Stimulated activated CD4-positive, alpha-beta T cell treated with anti-CD3 and anti-CD28 coated beads, Interleukin-15, amount 100 ng/mL, for 1 hour (primary cell): ENCODE measurements around the gene PSMG2.
"Not testable (repeated sequence)": the region's sequence is repeated elsewhere in the genome, so short reads cannot be mapped to it uniquely, and the experiment has no call there.

Source experiments
- DNase-seq, 2 donors: peaks; one replicate each; pipeline ENCODE4 v3.0.0-alpha.2; 2020; ENCODE audit warnings: low read depth in 1 of 2, low spot score in 1 of 2

The PSMG2 gene

DNA sequence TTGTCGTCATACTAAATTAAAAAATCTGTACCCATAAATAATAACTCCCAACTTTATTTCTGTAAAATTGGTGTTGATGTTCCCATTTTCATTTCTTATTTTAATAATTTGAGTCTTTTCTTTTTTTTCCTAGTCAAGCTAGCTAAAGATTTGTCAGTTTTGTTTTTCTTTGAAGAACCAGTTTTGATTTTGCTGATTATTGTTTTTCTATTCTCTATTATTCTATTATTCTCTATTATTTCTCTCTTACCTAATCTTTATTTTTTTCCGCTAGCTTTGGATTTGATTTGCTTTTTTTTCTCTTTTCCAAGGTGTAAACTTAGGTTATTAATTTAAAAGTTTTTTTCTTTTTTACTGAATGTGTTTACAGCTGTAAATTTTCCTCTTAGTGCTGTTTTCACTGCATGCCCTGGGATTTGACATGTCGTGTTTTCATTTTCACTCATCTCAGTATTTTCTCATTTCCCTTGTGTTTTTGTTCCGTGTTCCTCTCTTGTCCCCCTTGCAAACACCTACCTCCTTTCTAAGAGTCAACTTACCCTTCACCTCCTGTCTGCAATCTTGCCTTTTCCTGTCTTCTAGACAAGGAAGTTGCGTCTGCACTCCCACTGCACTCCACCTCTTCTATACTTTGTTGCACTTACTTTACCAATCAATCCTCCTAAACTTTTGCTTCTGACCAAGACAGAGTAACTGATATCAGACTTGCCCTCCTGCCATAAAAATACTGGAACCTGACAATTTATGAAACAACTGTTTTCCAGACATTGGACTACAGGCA, 18.8 kb downstream of the PSMG2 start:
- DNase-seq: no peak

DNA sequence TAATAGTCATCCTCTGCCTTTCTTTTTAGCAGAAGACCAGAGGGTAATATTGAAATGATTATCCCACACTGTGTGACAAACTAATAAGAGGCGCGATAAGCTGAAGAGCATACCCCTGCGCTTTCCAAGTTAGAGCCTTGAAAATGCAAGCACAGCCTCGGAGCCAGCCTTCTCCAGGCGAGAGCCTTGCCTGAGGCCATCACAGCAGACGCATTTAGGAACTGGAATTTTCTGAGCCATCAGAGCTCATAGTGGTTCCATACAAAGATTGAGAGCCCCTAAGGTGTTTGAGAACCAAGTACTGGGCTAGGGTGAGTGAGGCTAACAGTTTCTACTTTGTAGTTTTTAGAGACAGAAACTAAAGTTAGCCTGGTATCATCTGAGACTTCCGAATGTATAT, 19.9 kb downstream of the PSMG2 start:
- DNase-seq: no peak

DNA sequence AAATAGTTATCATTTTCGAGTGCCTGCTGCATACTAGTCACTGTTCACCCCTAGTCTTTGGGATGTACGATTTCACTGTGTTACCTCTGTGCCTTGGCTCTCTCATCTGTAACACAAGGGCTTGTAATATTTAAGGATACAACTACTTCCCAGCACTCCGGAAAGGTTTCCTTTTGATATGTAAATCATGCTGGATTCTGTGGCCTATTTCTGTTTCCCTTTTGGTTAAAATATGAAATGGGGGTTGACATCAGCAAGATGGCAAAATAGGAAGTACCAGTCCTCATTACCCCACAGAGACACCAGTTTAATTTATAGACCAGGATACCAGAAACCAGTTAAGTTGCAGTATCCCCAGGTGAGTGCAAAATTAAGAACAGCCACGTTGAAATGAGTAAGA, 23.5 kb downstream of the PSMG2 start:
- DNase-seq: no peak

DNA sequence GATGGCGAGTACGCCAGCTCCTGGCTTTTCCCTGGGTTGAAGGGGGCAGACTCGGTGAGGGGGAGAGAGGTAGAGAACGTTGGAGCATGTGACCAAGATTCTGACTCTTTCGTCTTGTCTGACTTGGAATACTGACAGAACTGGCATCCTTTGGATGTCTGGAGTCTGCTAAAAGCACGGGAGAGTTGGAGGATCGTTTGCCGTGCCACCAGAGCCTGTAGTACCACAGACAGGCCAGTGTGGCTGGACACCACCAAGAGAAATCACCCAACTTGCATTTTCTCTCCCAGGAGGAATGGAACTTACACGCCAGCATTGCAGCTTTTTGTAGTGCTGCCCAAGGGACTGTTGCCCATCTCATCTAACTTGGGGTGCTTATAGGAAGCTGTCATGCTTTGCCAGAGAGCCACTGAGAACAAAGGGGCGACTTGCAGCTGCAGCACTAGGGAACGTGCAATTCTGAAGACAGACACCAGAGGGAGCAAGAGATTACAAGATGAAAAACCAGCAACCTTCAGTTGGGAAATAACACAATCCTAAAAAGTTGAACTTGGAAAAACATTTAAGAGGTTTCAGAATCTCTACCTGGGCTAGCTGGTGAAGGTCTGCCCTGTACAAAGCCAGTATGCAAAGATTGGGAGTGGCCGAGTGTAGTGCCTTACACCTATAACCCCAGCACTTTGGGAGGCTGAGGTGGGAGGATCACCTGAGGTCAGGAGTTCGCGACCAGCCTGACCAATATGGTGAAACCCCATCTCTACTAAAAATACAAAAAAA, 24.1 kb downstream of the PSMG2 start:
- DNase-seq: peak in 1 of 2 donors; percentile 15

DNA sequence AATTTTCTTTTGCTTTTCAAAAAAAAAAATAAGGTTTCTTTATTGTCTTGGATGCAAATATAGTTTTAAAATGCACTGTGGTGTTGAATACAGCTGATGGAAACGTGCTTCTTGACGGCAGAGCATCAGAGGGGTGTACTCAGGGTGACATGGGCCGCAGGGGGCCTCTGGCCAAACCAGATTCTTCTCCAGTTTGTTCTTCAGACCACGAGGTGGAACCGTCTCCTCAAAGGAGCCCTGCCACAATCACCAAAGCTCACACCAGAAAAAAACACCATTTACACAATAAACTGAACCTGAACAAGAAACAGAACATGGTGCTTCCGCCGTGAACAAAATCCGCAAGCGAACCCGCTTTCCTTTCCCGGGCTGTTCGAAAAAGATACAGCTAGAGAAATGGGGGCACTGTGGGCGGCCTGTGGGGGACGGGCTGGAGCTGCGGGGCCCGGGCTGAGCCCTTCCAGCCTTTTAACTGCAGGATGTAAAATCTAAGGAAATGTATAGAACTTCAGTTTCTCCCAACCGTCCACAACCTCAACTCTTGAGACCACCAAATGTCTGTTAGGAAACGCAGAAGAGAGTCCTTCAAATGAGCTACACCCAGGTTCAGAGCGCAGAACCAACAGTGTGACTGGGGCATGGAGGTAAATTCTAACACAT, 34.5 kb downstream of the PSMG2 start:
- no peak for DNase-seq

DNA sequence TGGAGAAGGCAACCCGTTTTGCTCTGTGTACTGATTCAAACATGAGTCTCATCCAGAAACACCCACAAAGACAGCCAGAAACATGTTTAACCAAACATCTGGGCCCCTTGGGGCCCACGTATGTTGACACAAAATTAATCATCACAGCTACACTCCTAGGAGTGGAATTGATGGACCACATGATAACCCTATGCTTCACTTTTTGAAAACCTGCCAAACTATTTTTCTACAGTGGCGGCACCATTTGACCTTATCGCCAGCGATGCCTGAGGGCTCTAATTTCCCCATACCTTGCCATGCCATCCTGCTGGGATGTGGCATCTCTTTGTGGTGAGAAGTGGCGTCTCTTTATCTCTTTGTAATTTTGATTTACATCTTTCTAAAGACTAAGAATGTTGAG, 38.5 kb downstream of the PSMG2 start:
- no peak for DNase-seq

DNA sequence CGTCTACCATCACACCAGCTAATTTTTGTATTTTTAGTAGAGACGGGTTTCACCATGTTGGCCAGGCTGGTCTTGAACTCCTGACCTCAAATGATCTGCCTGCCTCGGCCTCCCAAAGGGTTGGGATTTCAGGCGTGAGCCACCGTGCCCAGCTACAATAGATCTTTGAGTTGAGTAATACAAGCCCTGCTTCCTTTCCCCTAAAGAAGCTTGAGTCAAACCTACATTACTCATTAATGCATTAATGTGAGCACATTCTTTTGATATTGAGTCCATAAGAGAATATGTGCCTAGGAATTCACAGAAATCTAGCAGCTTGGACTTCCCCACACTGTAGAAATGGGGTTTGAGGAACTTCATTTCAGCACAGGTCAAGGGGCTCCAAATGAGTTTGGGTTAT, 39.6 kb downstream of the PSMG2 start:
- no peak for DNase-seq

DNA sequence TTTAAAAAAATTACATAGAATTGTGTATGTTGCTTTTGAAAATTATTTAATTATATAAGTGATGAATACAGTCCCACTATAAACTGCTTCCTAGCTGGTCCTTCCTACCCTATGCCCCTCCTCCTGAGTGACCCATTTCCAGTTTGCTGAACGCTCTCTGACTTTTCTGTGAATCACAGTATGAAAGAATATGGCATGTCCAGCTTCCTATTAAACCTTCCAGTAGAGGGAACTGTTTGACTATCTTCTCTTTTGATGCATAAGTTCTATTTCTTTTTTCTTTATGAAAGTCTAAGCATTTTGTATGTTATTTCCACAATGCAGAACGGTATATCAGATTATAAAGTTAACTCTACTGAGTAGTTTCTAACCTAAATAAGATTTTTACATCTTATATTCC, 41.3 kb downstream of the PSMG2 start:
- no peak for DNase-seq

DNA sequence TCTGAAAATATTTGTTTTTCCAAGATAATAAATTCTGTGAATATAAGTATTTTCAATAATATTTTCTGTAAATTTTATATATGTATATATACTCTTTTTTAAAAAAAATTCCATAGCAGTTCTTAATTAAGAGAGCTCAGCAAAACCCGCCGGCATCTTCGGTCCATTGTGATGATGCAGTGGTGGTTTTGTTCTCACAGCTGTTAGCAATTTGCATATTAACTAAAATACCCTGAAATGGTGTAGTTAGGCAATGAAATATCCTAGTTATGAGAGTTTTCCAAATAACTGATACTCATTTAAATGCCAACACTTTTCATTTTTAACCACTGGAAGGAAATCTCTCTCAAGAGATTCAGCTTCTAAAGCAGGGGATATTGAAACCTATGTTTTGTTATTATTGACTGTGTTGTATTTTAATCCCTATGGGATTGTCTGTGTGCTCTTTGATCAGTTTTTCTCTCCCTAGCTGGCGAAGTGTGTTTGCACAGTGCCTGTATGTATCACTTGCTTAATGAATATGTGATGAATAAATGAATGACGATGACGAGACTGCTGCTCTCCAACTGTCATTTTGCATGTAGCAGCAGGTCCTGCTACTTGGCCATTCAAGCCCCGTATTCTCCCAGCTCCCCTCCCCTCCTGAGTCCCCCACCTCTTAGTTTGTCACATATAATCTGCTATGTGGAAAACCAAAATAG, 42.4 kb downstream of the PSMG2 start:
- no peak for DNase-seq

DNA sequence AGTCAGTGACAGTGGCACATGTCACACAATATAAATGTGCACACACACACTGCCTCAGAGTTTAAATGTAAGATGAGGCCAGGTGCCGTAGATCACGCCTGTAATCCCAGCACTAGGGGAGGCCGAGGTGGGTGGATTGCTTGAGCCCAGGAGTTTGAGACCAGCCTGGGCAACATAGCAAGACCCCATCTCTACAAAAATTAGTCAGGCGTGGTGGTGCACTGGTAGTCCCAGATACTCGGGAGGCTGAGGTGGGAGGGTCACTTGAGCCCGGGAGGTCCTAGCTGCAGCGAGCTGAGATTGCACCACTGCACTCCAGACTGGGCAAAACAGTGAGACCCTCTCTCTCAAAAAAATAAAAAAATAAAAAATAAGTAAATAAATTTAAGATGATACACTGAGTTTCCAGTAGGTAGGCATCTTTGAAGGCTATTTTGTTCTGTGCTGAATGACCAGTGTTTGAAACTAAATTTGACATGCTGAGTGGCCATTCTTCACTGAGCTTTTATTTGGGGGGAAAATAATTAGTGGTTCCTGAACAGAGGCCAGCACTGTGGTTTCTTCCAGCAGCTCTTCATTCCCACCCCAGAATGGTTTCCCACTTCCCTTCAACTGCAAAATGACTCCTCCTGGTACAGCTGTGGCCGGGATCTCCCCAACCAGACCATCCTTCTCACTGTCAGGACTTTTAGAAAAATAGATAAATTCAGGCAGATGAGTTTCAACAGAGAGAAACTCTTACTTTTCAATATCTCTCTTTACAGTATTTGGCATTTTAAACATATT, 44.9 kb downstream of the PSMG2 start:
- no peak for DNase-seq

DNA sequence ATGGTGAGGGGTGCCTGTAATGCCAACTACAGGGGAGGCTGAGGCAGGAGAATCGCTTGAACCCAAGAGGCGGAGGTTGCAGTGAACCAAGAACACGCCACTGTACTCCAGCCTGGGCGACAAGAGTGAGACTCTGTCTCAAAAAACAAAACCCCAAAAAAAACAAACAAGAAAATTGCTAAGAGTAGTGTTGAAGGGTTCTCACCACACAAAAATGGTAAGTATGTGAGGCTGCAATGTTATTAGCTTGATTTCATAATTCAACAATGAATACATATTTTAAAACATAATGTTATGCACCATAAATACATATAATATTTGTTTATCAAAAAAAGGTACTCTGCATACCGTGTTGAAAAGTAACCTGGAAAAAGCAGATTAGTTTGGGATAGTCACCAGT, 45.8 kb downstream of the PSMG2 start:
- no peak for DNase-seq

DNA sequence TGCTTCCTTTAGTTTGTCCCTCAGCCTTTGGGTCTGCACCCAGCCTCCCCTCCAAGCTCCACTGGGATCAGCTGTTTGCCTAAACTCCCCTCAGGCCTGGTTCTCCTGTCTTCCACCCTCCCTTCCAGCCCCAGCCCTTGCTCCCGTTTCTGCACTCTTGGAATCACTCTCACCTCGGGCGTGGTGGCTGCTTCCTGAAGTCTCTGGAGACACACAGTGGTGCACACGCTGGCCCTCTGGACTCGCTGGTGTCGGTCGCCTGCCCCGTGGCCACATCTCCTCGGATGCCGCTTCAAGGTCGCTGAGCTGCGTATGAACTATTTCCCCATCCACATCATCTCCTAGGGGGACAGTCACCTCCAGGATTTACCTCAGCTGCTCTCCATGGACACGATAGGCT, 46.3 kb downstream of the PSMG2 start:
- no peak for DNase-seq

DNA sequence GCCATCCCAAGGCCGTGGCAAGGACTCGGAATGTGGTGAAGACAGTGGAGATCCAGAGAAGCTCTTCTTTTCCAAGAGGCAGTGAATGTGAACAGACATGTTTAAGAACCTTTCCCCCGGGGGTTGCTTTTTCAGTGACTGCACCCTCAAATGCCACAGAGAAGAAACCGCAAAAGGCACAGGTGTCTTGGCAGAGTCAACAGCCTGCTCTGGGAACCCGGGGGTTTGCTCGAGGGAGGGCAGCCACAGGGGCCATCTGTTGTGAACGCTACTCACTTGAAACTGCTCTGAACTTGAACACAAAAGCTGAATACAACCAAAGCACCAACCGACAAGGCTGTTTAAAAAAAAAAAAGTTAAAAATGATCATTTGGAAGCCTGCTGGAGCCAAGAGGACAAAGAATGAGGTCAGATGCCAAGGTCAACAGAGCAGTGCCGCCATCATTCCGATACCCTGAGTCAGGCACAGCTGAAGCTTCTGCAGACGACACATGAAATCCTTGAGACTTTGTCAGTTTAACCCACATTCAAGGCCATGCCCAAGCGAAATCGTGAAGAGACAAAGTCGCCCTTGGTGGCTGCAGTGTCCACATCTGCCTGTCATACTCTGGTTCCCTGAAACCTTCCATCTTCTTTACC, 47.4 kb downstream of the PSMG2 start:
- no peak for DNase-seq

DNA sequence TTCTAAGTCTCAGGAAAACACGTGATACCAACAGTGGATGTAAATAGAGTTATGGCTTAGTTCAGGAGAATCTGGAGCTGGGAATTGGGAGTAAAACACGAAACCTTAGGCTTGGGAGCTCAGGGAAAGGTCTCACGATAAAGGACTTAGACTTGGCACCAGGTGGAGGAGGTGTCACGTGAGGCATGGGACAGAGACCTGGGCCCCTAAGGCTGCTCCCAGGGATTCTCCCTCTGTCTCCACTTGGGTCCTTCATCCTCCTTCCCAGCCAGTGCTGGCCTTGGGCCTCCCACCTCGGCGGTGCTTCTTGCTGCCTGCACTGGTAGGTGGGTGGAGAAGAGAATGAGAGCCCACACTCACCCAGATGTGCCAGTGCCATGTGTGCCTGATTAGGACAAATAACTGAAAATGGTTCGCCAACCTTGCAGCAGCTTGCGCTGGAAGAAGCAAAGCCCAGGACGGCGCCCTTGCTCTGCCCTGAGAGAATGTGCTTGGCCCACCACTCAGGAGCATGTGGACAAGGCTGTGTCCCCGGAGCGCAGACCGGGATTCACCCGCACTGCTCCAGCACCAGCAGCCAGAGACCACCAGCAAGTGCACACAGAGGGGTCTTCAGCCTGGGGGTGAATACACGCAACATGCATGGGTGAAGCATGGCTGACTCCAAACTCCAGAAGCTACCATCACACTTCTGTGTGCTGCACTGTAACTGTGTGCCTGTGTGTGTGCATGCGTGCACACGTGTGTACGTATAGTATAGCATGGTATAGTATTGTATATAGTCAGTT, 48.1 kb downstream of the PSMG2 start:
- DNase-seq: no peak

DNA sequence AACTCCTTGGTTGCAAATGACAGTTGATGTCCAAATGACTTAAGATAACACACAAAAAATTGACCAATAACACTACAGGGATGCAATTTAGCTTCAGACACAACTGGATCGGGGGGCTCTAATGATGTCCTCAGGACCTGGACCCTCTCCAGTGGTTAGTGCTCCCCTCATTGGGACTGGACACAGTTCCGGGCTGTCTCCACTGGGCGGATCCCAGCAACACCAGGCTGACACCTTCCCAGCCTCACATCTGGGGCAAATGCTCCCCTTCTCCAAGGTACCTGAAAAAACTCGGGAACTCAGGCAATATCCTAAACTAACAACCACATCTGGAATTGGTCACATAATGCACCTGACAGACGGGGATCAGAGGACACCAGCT, 48.7 kb downstream of the PSMG2 start:
- no peak for DNase-seq

DNA sequence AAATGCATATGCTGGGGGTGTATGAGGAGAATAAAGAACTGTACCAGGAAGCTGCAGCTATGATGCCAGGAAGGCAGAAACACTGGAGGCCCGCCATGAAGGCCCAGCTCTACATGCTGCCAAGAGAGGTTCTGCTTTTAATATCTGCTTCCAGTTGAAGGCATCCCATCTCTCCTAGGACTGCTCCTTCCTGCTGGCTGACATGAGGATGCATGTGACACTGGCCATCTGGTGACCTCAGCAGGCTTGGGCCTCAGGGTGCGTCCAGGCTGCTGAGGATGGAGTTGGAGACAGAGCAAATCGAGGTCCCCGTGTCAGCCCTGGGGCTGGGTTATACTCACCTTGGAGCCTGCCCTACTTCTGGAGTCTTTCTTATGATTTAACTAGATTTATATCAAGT, 49.0 kb downstream of the PSMG2 start:
- no peak for DNase-seq

DNA sequence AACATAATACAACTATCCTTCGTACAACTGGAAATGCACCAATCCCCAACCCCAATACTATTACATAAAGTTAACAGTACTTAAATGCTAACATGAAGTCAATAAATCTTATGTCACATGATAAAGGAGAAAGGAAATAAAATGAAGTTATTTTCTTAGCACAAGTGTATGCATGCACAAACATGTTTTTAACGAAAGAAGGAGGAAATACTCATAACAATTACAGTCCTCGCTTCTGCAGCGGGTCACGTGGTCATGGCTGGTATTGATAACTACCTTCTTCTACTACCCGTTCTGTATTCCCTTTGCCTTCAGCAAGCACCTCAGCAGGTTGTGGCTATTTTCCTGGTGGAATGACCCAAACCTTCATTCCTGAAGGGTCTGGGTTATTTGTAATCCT, 51.7 kb downstream of the PSMG2 start:
- no peak for DNase-seq

DNA sequence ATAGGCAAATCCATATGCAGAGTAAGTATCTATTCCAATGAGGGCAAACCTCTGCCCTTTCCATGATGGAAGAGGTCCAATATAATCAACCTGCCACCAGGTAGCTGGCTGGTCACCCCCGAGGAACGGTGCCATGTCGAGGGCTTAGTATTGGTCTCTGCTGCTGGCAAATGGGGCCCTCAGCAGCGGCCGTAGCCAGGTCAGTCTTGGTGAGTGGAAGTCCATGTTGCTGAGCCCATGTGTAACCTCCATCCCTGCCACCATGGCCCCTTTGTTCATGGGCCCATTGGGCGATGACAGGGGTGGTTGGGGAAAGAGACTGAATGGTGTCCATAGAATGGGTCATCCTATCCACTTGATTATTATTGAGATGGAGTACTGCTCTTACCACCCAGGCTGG, 52.8 kb downstream of the PSMG2 start:
- not testable (repeated sequence) for DNase-seq

DNA sequence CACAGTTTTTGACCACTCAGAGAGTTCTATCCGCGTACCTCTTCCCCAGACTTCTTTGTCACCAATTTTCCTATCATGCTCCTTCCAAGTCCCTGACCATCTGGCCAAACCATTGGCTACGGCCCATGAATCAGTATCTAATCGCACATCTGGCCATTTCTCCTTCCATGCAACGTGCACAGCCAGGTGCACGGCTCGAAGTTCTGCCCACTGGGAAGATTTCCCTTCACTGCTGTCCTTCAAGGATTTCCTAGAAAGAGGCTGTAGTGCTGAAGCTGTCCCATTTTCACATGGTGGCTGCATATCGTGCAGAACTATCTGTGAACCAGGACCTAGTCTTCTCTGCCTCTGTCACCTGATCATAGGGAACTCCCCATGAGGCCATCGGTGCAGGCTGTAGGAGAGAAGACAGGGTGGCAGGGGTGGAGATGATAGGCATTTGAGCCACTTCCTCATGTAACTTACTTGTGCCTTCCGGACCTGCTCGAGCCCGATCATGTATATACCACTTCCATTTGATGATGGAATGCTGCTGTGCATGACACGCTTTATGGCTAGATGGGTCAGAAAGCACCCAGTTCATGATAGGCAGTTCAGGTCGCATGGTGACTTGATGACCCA, 53.9 kb downstream of the PSMG2 start:
- not testable (repeated sequence) for DNase-seq
